GM12878 (cell line): ENCODE results near the gene TBCCD1. TPM values are rescaled to one million over a fixed set of nuclear protein-coding genes. Genes with fewer than 3 reads are reported as not detected.

ENCODE experiments used
- ATAC-seq: fragments of 200-7000 bp; cut with Tn5 transposase; 3 replicates; pipeline ENCODE4 v1.9.1; 2020; ENCODE audit warnings: mild to moderate bottlenecking, moderate library complexity
- BruUV-seq: library from RNA; stranded (reverse); fragments of 400-500 nt; replicated peaks from 2 replicates; lab custom pipeline; 2021; lab: Mats Ljungman, UMichigan
- CTCF ChIA-PET: fragments of 300-600 bp; sonication (Branson Sonifier 250); formaldehyde crosslinking; extraction: SDS; loops from one replicate; lab custom pipeline; 2021; ENCODE audit warnings: inconsistent platforms; lab: Yijun Ruan, JAX
- POLR2A ChIA-PET: fragments of 350-600 bp; formaldehyde crosslinking; extraction: SDS; loops from one replicate; lab custom pipeline; 2021; ENCODE audit warnings: inconsistent platforms; lab: Charles Lee
- RAD21 ChIA-PET: fragments of 300-600 bp; sonication (Branson Sonifier 250); formaldehyde crosslinking; loops from one replicate; lab custom pipeline; 2023; ENCODE audit warnings: antibody characterized with exemption; ENCODE audit not compliant: unreplicated experiment; lab: Charles Lee
- SMC1A ChIA-PET: fragments of 300-600 bp; sonication (Branson Sonifier 250); formaldehyde crosslinking; loops from one replicate; lab custom pipeline; 2023; ENCODE audit not compliant: unreplicated experiment, uncharacterized antibody; lab: Charles Lee
- DNase-seq: peaks from one replicate; pipeline ENCODE4 v3.0.0-alpha.2; 2011; ENCODE audit warnings: low read depth, low spot score
- FAIRE-seq: peaks from 3 replicates; lab custom pipeline; 2011; peaks lifted over from hg19 to GRCh38; lab: Jason Lieb, UNC
- H2AFZ ChIP-seq: 2 replicates; pipeline ENCODE4 v1.6.0; 2011; ENCODE audit warnings: low read depth, low read length, control low read depth; ENCODE audit not compliant: control insufficient read depth
- H3K27ac ChIP-seq: 2 replicates; pipeline ENCODE4 v1.5.1; 2011; ENCODE audit warnings: control low read depth; ENCODE audit not compliant: control insufficient read depth, insufficient read depth
- H3K27me3 ChIP-seq, 2 experiments: replicated peaks in 1 of 2; 2 replicates each; pipeline versions ENCODE4 v1.6.0 to v1.6.1; 2011; ENCODE audit warnings: low read length in 1 of 2; ENCODE audit not compliant: control insufficient read depth in 2 of 2, insufficient read depth in 2 of 2
- H3K36me3 ChIP-seq, 2 experiments: 2 replicates each; pipeline ENCODE4 v1.5.1; 2011; ENCODE audit warnings: low read length in 1 of 2; ENCODE audit not compliant: control insufficient read depth in 2 of 2, insufficient read depth in 2 of 2
- H3K4me1 ChIP-seq: 2 replicates; pipeline ENCODE4 v1.6.1; 2011; ENCODE audit warnings: mild to moderate bottlenecking, low read length, moderate library complexity, mixed read lengths; ENCODE audit not compliant: control insufficient read depth, insufficient read depth
- H3K4me2 ChIP-seq: 2 replicates; pipeline ENCODE4 v1.6.0; 2011; ENCODE audit warnings: control low read depth; ENCODE audit not compliant: control insufficient read depth, insufficient read depth
- H3K4me3 ChIP-seq: fragments of 200-600 bp; sonication (generic); 2 replicates; pipeline ENCODE4 v1.5.1; 2016
- H3K79me2 ChIP-seq: 2 replicates; pipeline ENCODE4 v1.6.0; 2011; ENCODE audit warnings: low read length; ENCODE audit not compliant: control insufficient read depth, insufficient read depth
- H3K9ac ChIP-seq: 2 replicates; pipeline ENCODE4 v1.8.0; 2011; ENCODE audit warnings: low read length, control low read depth, mixed read lengths; ENCODE audit not compliant: control insufficient read depth, insufficient read depth
- H3K9me3 ChIP-seq: replicated peaks from 3 replicates; pipeline ENCODE4 v1.5.1; 2011; ENCODE audit warnings: mild to moderate bottlenecking, low read length; ENCODE audit not compliant: control insufficient read depth, insufficient read depth
- H4K20me1 ChIP-seq: 2 replicates; pipeline ENCODE4 v1.6.0; 2011; ENCODE audit not compliant: control insufficient read depth, insufficient read depth
- BCLAF1 ChIP-seq: fragments of 450-650 bp; IDR thresholded peaks from 2 replicates; pipeline ENCODE4 v1.6.1; 2017; ENCODE audit warnings: antibody characterized with exemption, mild to moderate bottlenecking, moderate library complexity
- FOXK2 ChIP-seq: fragments of 450-650 bp; IDR thresholded peaks from 2 replicates; pipeline ENCODE4 v1.6.1; 2017; ENCODE audit warnings: mild to moderate bottlenecking, moderate library complexity
- FOXM1 ChIP-seq: IDR thresholded peaks from 2 replicates; pipeline ENCODE4 v1.6.1; 2012; ENCODE audit warnings: low read depth, mild to moderate bottlenecking, inconsistent platforms, low read length, moderate library complexity
- HDAC6 ChIP-seq: fragments of 200-600 bp; sonication (generic); IDR thresholded peaks from one replicate; pipeline ENCODE4 v1.8.0; 2017; ENCODE audit warnings: antibody characterized with exemption; ENCODE audit not compliant: unreplicated experiment
- MLLT1 ChIP-seq: fragments of 450-650 bp; IDR thresholded peaks from 2 replicates; pipeline ENCODE4 v1.6.1; 2016; ENCODE audit warnings: mild to moderate bottlenecking
- MTA3 ChIP-seq: IDR thresholded peaks from 2 replicates; pipeline ENCODE4 v1.6.1; 2012; ENCODE audit warnings: low read length, inconsistent platforms, borderline replicate concordance
- PBX3 ChIP-seq: IDR thresholded peaks from 2 replicates; pipeline ENCODE4 v1.6.1; 2011; ENCODE audit warnings: mild to moderate bottlenecking, low read depth, low read length, moderate library complexity; ENCODE audit not compliant: insufficient replicate concordance
- SMAD1 ChIP-seq: fragments of 450-650 bp; IDR thresholded peaks from 2 replicates; pipeline ENCODE4 v1.6.1; 2018; ENCODE audit warnings: mild to moderate bottlenecking, low read depth; ENCODE audit not compliant: partially characterized antibody
- SRF ChIP-seq, 2 experiments: IDR thresholded peaks; 2 replicates each; pipeline ENCODE4 v1.6.1; 2011; ENCODE audit warnings: low read depth in 2 of 2, low read length in 2 of 2, mild to moderate bottlenecking in 1 of 2, moderate library complexity in 1 of 2
- ZBED1 ChIP-seq: IDR thresholded peaks from 2 replicates; pipeline ENCODE4 v1.6.1; 2016; ENCODE audit warnings: borderline replicate concordance
- ZBTB33 ChIP-seq: fragments of 450-650 bp; IDR thresholded peaks from 2 replicates; pipeline ENCODE4 v1.6.1; 2017; ENCODE audit warnings: mild to moderate bottlenecking
- WGBS: methylation state at CpG from one replicate; pipeline ENCODE4 v1.1.6; 2016; ENCODE audit warnings: low lambda C conversion rate; ENCODE audit not compliant: insufficient replicate concordance, insufficient coverage; ENCODE audit errors: missing lambda C conversion rate; 5-methylcytosine and 5-hydroxymethylcytosine counted together
- in situ Hi-C: fragments of 300-500 bp; cut with MboI; formaldehyde crosslinking; loops from 9 replicates; pipeline ENCODE4 v1.14.3; 2018; ENCODE audit warnings: mixed read lengths
- intact Hi-C: fragments of 100-400 bp; cut with micrococcal nuclease; formaldehyde crosslinking; loops from one replicate; pipeline ENCODE4 v1.14.2; 2022; ENCODE audit not compliant: unreplicated experiment
- polyA plus RNA-seq, 11 experiments: library from polyadenylated mRNA; depleted of rRNA in 4 of 11; unstranded in 6 of 11; stranded (reverse) in 5 of 11; fragments of >200 nt; fragmentation: Nextera tagmentation in 4 of 11; fragmentation: Illumina TruSeq in 1 of 11; extraction: Ambion mirVana in 4 of 11; extraction: Trizol in 1 of 11; gene quantifications; 1 replicate in 1 of 11; 2 replicates in 10 of 11; pipeline versions ENCODE4 v1.2.1 to v1.2.3, GENCODE V29; 2011 to 2016; ENCODE audit warnings: inconsistent platforms in 2 of 11, missing spikeins in 2 of 11, low read depth in 1 of 11
- total RNA-seq, 4 experiments: library from RNA; depleted of rRNA in 3 of 4; stranded (reverse); fragments of >200 nt in 3 of 4; fragmentation: Illumina TruSeq in 1 of 4; extraction: Trizol in 1 of 4; gene quantifications; 2 replicates each; pipeline versions ENCODE4 v1.2.1 to v1.2.3, GENCODE V29; 2013 to 2021
- TF ChIP-seq, protein P1 (sequence below): fragments of 150-350 bp; IDR thresholded peaks from 2 replicates; pipeline ENCODE4 v1.6.1; 2014; ENCODE audit warnings: mild to moderate bottlenecking, low read depth, low read length

The TBCCD1 gene
- total and polyA plus RNA-seq, 10 of the 15 experiments (the other 5 are each of a cell fraction or from before 2014, with no cell fraction given) = 6.9 to 23.4 (median 14.7) TPM

DNA sequence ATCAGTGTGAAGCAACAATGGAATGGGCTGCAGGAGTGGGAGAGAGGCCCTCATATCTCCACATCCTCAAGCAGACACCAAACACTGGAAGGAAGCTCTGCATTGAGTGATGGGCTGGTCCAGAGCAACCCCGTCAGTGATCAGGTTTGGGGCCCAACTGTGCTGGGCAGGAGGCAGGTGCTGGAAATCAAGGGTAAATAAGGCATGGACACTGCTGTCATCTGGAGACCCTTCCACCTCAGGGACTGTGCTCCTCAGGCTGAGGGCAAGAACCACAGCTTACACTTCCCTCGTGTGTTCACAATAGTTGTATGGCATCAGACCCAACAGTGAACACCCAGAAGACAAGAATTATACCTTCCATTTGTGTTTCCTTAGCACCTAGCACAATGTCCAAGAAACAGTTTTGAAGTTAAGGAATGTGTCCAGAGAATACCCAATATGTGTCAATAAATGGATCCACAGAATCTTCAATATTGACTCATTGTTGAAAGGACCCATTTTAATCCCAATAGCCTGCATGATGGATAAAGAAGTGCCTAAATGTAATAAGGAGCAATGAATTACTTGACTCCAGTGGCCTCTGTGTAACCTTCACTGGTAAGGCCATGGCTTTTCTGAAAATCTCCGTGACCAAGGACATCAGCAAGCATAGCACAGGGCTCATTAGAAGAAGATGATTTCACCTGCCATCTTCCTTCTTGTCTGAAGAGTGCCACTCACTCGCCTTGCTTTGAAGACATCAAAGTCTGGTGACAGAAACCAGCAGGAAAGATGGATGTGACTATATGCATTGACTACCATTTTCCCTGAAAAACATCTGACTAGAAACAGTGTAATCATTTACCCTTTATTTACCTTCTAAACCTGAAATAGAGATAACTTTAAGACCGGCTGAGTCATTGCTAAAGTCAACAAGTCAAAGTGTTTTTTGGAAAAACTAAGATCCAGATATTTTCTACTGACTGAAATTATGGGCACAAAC lies 38.7 kb upstream of the TBCCD1 start:
- Histone ChIP-seq H2AFZ (no peak overlapping the region), H3K4me3 (no peak overlapping the region), H3K9me3 (no peaks in the 10 kb centered on the region), H3K27ac (no peak overlapping the region), H3K36me3 (no peaks in the 10 kb centered on the region), H3K9ac (no peak overlapping the region), H4K20me1 (no peaks in the 10 kb centered on the region), H3K4me1 (no peaks in the 10 kb centered on the region), H3K79me2 (no peaks in the 10 kb centered on the region), H3K4me2 (no peak overlapping the region), H3K27me3 (no peaks in the 10 kb centered on the region)
- ChIA-PET POLR2A (no interaction called here), CTCF (interaction anchor here (1.8 to 3.9 kb wide), 2 partner anchors 9 to 11 kb away, joined by 6 to 22 read pairs; no protein-coding TSS in a partner anchor), RAD21 (no interaction called here), SMC1A (interaction anchor here (1.2 kb wide), 1 partner anchor 9 kb away, joined by 3 read pairs; no protein-coding TSS in a partner anchor)
- DNase-seq (no peak), FAIRE-seq (no peak), ATAC-seq (no peak)
- intact Hi-C loops = no loop called here
- 55% methylated on average over 5 of the region's 5 CpGs for WGBS
- in situ Hi-C loops = loop anchor here (5.0 kb wide), 1 partner anchor 624 kb away; no protein-coding TSS in a partner anchor
- BruUV-seq = no TSS peak
- TF ChIP-seq FOXK2 (no peak), MLLT1 (no peak), BCLAF1 (no peak), ZBTB33 (no peak), PBX3 (no peak), SMAD1 (no peak), FOXM1 (no peak), HDAC6 (no peak), ZBED1 (no peak), SRF (IDR thresholded peaks at IDR 0.05; ENCODE audit: low read depth in 2 of 2, low read length in 2 of 2) (no peak), MTA3 (no peak)
- TF ChIP-seq, protein P1, sequence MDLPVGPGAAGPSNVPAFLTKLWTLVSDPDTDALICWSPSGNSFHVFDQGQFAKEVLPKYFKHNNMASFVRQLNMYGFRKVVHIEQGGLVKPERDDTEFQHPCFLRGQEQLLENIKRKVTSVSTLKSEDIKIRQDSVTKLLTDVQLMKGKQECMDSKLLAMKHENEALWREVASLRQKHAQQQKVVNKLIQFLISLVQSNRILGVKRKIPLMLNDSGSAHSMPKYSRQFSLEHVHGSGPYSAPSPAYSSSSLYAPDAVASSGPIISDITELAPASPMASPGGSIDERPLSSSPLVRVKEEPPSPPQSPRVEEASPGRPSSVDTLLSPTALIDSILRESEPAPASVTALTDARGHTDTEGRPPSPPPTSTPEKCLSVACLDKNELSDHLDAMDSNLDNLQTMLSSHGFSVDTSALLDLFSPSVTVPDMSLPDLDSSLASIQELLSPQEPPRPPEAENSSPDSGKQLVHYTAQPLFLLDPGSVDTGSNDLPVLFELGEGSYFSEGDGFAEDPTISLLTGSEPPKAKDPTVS = no peak
